ENCODE results near the gene SIX5.
A peak's percentile ranks its signal among the peaks of the same experiment; 100 is the strongest.
"Not testable (repeated sequence)": the region's sequence is repeated elsewhere in the genome, so short reads cannot be mapped to it uniquely, and the experiment has no call there.

The SIX5 gene

DNA sequence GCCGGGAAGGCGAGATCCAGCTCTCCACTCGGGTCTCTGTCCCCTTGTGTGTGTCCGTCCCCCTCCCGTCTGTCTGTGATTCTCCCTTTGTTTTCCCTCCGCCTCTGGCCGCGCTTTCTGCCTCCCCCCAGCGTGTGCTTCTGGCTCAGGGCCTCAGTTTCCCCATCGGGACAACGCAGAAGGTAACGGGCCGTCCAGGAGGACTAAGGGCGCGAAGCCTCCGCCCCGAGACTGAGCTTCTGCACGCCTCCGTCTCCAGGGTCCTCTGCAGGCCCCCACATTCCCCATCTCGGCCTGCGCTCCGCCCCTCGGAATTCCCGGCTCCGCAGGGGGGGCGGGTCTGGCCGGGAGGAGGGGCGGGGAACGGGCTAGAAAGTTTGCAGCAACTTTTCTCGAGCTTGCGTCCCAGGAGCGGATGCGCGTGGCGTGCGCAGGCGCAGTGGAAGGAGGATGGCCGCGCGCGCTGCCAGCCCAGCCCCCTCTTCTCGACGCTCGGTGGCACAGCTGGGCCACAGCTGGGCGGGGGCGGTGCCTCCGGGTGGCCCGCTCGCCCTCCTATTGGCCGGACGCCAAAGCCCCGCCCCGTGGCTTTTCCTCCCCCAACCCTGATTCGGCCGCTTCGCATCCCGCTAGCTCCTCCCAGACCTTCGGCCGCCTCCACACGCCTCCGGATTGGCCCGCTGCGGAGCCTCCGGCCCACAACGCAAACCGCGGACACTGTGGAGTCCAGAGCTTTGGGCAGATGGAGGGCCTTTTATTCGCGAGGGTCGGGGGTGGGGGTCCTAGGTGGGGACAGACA is at the start of gene SIX5:
Gene SIX5 (minus strand): TSS at position 269 of the 799 bp plus-strand sequence. CDS start 408 bp downstream, outside the sequence.
- peak; percentile 87 for DNase-seq

DNA sequence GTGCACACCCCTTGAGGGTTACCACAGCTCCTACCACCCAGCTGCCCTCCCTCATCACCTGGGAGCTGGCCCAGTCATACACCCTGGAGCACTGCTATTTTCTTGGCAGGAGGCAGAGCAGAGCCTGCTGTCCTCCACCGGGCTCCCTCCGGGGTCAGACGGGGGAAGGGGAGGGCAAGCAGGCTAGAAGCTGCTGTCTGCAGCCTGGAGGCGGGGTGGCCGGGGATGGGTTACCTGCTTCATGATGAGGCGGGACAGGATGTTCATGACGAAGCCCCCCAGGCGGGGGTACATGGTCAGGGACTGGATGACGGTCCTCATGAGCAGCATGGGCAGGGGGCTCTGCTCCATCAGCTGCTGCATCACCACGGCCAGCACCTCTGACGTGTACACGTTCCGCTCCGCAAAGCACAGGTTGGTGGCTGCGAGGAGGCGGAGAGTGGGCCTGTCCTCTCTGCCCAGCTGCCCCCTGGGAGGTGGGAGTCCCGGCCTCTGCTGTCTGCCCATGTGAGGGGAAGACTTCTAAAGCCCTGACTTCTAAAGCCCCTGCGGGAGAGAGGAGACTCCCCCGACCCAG is 48.8 kb upstream of the SIX5 start:
- no peak for DNase-seq

DNA sequence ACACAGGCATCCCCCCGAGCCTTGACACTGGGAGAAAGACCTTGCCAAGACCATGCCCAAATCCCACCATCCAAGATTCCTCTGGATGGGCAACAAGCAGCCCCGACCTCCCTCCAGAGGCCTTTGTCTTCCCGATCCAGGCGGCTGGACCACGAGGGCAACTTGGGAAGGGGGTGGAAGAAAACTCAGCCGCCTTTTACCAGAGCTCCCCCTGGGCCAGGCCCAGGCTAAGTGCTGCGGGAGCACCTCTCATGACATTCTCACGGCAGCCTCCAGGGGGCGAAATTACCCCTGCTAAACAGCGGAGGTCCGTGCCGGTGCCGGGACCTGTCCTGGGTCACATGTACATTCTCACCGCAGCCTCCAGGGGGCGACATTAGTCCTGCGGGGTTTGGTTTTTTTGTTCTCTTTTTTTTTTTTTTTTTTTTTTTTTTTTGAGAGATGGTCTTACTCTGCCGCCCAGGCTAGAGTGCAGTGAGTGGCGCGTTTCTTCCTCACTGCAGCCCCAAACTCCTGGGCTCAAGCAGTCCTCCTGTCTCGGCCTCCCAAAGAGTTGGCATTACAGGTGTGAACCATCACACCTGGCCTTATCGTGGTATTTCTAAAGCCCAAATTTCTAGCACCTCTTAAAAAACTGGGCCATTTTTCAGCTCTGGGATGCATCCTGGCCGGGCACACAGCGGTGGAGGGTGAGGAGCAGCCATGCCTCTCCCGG is 48.1 kb upstream of the SIX5 start:
- peak; percentile 89 for DNase-seq

DNA sequence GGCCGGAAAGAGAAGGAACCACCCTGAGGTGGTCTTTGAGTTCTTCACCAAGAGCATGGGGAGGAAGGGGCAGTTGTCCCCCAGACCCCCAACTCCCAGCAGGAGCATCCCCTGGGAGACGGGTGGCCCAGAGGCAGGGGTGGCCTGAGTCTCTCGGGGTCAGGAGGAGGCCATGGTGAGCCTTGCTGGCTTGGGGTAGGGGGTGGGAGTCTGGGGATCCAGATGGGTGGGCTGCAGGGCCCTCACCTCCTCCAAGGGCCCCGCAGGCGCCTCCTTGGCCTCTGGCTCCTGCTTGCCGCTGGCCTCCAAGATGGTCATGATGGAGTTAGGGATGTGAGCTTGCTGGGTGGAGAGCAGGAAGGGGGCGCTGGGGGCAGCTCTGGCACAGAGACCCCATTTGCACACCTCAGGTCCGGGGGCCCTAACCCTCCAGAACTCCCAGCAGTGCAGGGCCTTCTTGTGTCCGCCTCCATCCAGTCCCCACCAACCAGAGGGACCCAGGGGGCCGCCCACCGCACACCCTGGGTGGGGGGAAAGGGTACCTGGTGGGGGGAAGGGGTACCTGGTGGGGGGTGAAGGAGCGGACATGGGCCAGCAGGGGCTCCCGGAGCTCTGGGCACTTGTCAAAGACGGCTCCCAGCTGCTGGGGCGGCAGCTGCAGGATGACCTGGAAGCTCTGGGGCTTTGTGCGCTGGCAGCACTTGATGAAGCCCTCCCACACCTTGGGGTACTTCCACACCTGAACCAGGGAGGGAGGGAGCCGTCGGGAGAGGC is 47.4 kb upstream of the SIX5 start:
- DNase-seq, result no peak

DNA sequence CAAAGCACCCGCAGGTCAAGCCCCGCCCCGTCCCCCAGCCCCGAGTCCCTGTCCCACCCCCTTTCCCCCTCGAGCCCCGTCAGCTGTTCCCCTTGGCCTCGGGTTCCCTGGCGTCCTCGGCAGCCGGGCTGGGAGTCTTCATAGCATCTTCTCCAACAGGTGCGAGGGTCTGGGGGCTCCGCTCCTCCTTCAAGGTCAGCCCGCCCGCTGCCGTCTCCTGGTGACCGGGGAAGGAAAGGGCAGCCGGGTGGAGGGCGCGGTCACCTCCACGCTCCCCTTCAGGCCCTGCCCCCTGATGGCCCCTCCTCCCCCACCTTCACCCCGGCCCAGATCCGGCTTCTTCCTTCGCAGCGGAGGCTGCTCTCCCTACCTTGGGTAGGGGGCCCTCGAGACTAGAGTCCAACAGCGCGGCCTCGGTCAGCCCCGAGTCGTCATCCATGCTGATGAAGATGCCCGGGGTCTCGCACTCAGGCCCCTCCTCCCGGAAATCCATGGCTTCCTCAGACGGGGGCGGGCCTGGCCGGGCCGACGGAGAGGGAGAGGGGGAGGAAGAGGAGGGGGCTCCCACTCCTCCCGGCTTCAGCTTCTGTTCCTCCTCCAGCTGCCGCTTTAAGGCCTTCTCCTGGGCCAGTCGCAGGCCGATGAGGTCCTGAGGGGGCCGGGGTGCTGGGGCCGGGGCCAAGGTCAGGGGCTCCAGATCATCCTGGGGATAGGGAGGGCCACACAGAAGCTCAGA is 46.6 kb upstream of the SIX5 start:
- no peak for DNase-seq

DNA sequence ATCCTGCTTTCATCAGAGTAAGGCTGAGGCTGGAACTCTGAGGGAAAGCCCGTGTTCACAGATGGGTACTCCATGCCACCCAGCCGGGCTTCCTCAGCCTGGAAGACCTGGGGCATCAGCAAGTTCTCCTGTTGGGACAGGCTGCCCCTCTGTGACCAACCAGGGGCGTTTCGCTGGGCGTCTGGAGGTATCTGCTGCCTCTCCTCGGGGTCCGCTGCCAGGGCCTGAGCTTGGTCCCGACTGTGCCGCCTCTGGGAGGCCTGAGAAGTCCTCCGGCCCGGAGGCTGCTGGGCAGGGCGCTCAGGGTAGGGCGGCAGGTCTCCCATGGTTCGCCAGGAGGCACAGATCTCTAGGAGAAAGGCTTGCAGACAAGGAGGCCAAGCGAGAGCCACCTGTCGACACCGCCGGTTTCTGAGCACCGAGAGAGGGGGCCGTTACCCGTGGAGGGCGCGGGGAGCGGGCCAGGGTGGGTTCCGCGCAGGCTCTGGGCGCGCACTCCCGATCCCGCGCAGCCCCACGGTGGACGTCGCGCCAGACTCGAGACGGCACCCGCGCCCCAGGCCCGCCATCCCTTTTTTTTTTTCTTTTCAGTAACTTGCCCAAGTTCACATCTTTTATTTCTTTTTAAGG is 45.9 kb upstream of the SIX5 start, which contains the start of gene RSPH6A:
Gene RSPH6A (minus strand): TSS at position 458 of the 630 bp plus-strand sequence. CDS start 132 bp downstream, at position 326.
- DNase-seq, result no peak

DNA sequence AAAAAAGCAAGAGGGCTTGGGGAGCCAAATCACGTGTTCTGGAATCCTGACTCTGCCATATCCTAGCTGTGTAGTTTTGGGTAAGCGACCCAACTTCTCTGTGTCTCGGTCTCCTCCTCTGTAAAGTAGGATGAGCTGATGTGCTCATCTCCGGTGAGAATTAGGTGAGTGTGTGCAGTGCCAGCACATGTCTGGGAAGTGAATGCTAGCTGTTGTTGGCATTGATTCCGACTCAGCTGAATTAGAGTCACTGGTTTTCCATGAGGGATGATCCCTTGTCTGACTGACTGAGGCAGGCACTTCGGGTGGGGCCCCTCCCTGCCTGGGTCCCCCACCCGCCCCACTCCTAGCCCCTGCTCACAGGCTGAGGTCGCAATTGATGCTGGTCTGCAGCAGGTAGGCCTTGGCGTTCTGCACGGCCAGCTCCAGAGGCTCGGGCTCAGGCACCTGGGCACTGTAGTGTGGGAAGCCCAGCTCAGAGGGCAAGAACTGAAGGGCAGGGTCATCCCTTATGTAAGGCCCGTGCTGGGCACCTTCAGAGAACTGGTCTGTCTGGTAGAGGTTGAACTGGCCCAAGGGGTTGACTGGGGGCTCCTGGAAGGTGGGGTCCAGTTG is 45.2 kb upstream of the SIX5 start:
- no peak for DNase-seq

DNA sequence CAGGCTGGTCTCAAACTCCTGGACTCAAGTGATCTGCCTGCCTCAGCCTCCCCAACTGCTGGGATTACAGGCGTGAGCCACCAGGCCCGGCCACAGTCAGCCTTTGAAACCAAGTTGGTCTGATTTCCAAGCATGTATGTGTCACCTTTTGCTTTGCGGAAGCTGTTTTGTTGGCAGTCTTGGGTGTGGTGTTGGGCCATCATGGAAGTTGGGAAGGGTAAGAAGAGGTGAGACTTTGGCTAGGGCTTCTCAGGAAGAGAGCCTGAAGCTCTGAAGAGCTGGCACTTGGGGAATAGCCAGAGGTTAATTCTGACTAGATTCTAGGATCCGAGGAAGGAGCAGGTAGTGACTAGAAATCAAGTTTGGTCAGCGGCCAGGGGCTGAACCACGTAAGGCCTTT is 43.2 kb upstream of the SIX5 start:
- no peak for DNase-seq

DNA sequence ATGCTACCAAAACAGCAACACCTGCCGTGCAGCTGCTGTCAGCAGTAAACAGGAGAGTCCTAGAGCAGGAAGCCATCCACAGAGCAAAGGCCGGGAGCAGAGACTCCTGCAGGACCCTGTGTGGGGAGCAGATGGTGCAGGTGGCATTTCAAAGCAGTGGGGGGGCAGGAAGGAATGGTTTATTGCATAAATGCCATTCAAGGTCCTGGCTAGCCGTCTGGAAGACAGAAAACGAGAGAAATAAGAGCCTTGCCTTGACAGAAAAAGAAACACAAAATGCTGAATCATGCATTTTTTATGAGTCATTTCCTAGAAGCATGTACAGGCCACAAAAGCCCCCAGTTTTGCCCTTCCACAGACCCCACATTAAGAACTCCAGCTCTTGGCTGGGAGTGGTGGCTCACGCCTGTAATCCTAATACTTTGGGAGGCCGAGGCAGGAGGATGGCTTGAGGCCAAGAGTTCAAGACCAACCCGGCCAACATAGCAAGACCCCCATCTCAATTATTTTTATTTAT is 40.6 kb upstream of the SIX5 start:
- no peak for DNase-seq

DNA sequence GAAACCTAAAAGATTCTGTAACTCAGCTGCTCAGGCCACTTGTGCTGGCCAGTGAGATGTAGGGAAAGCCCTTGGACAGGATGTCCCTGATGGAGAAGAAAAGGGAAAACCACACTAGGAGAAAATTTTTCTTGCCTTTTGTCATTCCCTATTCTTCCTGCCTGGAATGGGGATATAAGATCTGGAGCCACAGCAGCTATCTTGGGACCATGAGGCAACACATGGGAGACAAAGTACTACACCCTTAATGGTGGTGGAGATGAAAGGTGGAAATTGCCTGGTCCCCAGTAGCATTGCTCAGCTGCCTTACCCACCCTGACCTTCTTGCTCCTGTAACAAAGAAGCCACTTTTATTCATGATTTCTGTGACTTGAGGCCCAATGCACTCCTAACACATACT is 36.7 kb upstream of the SIX5 start:
- no peak for DNase-seq

DNA sequence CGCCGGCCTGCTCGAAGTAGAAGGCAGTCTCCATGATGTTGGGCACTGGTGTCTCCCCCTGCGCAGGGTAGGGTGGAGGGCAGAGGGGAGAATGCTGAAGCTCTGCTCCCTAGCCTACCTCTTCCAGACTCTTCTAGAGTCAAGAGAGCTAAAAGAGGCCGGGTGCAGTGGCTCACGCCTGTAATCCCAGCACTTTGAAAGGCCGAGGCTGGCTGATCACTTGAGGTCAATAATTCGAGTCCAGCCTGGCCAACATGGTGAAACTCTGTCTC is 35.8 kb upstream of the SIX5 start:
- DNase-seq, result no peak

DNA sequence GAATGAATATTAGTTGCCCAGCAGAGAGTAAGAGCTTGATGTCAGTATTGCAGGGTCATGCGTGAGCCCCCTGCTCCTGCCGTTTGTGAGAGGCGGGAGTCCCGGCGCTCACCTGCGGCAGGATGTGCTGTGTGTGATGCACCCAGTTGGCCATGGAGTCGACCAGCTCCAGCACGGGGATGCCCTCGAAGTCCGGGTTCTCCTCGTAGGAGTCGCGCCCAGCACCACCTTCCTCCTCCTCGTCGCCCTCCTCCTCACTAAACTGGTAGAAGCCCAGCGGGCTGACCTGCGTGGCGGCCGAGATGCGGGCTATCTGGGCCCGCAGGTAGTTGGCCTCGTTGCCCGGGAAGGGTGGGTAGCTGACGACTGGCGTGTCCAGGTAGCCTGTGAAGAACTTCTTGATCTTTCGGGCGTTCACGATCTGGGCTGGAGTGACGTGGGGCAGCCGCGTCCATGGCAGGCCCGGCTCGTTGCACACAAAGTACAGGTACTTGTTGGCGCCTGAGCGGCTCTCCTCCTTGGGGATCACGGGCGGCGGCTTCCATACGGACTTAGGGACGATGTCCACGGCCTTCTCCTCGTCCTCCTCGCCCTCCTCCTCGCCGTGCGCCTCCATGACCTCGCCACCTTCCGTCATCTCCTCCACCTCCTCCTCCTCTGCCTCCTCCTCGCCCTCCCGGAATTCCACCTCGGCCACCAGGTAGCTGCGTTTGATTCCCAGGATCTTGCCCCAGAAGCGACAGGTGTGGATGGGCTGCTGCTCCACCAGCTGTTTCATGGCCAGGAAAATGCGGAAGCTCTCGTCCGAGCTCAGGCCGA is 35.3 kb upstream of the SIX5 start:
- no peak for DNase-seq

DNA sequence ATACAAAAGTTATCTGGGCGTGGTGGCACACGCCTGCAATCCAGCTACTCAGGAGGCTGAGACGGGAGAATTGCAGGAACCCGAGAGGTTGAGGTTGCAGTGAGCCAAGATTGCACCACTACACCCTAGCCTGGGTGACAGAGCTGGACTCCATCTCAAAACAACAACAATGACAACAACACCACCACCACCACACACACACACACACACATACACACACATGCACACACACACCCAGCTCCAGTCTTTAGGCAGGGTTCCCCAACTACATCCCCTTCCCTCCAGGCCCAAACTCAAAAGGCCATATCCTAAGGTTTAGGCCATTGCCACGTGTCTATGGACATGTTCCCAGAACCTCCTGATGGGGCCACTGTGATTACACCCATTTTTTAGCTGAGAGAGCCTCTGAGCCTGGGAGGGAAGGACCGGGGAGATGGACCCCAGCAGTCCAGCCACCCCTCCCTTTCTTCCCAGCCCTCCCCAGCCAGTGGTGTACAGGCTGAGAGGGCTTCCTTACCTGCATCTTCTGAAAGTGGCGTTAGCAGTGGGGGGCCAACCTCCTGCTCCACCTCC is 32.6 kb upstream of the SIX5 start:
- no peak for DNase-seq

DNA sequence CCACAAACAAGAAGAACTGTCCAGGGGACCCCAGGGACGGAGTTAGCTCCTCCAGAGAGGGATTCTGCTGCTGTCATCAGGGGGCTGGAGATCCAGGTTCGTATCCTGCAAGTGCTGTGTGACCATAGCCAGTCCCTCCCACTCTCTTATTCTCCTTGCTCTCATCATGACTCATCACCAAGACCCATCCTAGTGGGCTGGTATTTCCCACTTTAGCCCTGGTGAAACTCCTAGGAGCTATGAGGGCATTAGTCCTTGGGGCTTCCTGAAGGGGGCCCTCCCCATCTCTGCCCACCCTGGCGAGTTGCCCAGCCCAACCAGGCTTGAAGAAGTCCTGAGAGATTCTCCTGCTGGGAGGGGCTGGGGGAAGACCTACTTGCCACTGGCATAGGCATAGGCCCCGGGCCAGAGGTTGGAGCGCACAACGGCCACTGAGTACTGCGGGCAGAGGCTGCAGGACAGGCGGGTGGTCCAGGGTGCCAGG is 31.1 kb upstream of the SIX5 start:
- DNase-seq, result no peak

DNA sequence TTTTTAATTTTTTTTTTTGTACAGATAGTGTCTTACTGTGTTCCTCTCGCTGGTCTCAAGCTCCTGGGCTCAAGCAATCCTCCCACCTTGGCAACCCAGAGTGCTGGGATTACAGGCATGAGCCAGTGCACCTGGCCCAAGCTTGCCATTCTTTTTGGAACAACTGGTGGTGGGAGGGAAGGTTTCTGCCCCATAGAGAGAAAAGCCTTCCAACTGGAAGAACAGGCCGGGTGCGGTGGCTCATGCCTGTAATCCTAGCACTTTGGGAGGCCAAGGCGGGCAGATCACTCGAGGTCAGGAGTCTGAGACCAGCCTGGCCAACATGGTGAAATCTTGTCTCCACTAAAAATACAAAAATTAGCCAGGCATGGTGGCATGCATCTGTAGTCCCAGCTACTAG is 30.5 kb upstream of the SIX5 start:
- DNase-seq, result not testable (repeated sequence)

DNA sequence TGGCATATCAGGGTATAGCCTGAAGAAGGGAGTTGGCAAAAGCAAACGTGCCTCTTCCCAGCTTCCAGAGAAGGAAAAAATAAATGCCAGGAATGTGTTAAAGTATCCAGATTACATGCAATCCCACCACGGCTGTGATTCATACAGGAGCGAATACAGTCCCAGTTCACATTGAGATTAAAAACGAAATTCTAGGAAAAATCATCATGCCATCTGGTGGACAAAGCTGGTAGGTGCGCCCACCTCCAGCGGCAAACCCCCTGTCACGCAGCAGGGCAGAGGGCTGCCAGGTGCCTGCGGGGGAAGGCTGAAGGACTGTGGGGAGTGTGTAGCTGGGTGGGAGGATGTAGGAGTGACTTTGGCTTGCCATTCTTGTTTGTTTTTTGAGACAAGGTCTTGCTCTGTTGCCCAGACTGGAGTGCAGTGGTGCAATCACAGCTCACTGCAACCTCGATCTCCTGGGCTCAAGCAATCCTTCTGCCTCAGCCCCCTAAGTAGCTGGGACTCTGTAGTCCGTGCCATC is 30.0 kb upstream of the SIX5 start:
- peak; percentile 48 for DNase-seq

DNA sequence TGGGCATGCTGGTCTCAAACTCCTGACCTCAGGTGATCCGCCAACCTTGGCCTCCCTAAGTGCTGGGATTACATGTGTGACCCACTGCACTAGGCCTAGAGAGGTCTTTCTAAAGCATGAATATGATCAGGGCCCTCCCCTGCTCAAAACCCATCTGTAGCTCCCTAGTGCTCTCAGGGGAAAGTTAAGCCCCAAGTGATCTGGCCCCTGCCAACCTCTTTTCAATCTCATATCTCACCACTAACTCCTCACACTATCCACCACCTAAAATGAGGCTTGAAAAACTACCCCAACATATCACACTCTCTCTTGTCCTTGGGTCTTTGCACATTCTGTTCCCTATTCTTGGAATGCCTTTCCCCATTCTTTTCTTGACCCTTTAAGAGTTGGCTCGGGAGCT is 25.6 kb upstream of the SIX5 start:
- DNase-seq, result no peak

DNA sequence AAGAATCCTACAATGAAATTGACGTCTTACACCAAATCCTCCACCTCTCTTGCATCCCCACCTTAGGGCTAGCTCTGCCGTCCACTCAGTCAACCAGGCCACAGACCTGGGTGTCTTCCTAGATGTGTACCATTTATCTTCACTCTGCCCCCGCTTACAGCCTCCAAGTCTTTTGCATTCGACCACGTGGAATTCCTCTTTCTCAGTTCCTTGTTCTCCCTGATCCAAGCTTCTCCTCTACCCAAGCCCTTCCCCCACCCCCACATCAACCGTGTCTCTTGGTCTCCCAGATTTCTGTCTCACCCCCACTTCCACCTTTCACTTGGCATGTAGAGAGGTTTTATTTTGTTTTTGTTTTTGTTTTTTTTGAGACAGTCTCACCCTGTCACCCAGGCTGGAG is 24.8 kb upstream of the SIX5 start:
- no peak for DNase-seq

DNA sequence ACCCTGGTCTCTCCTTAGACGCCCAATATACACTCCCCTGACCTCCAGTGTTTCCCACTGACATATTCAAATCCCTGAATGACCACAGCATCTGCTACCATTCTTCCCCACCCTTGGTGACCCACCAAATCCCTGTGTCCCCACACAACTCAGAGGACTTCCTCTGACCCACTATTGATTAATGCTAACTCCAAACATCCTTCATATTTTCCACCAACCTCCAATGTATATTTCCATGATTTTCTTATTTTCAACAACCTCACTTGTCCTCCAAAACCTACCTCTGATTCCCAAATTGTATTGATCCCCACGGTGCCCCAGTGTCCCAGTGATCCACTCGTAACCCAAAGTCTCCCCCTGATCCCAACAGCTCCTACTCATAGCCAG is 24.1 kb upstream of the SIX5 start:
- DNase-seq, result no peak

Data from activated CD4-positive, alpha-beta T cell treated with anti-CD3 and anti-CD28 coated beads for 1 hour (primary cell).